ENCODE data around the gene SOWAHC.
A peak's percentile ranks its signal among the peaks of the same experiment; 100 is the strongest.

SOWAHC gene

DNA sequence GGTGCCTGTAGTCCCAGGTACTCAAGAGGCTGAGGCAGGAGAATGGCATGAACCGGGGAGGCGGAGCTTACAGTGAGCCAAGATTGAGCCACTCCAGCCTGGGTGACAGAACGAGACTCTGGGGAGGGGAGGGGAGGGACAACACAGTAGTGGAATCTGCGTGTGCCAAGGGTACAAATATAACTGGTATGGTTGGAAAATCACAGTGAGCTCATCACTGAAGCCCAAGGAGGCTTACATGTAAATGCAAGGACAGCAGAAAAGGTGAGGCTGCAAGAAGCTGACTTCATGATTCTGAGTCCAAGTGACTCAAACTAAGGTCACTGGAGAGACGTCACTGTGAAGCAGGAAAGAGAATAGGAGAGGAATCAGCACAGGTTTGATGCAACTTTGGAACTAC lies 9.6 kb upstream of the SOWAHC start:
- peaks cover 18% of the 10 kb centered on the region for H3K9me3 Mint-ChIP-seq
- no peak overlapping the region for H3K27ac Mint-ChIP-seq
- no peak for DNase-seq
- H3K27me3 Mint-ChIP-seq (ENCODE audit: low read depth, poor library complexity), result no peaks in the 10 kb centered on the region
- H3K4me1 Mint-ChIP-seq, result peaks cover 52% of the 10 kb centered on the region
- TF ChIP-seq, protein P1, sequence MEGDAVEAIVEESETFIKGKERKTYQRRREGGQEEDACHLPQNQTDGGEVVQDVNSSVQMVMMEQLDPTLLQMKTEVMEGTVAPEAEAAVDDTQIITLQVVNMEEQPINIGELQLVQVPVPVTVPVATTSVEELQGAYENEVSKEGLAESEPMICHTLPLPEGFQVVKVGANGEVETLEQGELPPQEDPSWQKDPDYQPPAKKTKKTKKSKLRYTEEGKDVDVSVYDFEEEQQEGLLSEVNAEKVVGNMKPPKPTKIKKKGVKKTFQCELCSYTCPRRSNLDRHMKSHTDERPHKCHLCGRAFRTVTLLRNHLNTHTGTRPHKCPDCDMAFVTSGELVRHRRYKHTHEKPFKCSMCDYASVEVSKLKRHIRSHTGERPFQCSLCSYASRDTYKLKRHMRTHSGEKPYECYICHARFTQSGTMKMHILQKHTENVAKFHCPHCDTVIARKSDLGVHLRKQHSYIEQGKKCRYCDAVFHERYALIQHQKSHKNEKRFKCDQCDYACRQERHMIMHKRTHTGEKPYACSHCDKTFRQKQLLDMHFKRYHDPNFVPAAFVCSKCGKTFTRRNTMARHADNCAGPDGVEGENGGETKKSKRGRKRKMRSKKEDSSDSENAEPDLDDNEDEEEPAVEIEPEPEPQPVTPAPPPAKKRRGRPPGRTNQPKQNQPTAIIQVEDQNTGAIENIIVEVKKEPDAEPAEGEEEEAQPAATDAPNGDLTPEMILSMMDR (IDR thresholded peaks at IDR 0.05), result no peak
- H3K4me3 Mint-ChIP-seq, result no peak overlapping the region
- H3K36me3 Mint-ChIP-seq (ENCODE audit: low read depth), result peaks cover 41% of the 10 kb centered on the region

DNA sequence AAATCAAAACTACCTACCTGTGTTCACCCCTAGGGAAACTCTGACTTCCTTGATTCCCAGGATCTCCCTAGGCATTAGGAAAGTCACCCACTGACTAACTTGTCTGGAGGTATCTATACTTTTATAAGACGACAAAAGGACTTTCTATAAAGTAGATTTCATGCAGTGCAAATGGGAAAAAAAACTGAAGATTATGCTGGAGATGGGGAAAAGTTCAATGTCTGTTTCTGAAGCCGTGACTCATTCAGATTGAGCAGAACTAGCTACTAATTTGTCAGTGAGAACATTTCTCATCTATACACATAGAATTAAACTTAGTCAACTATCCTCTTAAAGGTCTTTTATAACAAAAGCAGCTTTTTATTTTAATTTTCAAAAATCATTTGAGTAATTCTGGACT lies 6.4 kb upstream of the SOWAHC start:
- no peak overlapping the region for H3K4me3 Mint-ChIP-seq
- H3K36me3 Mint-ChIP-seq (ENCODE audit: low read depth), result peaks cover 26% of the 10 kb centered on the region
- peaks cover 48% of the 10 kb centered on the region for H3K4me1 Mint-ChIP-seq
- TF ChIP-seq, protein P1 (IDR thresholded peaks at IDR 0.05), result no peak
- no peak for DNase-seq
- H3K27me3 Mint-ChIP-seq (ENCODE audit: low read depth, poor library complexity), result no peaks in the 10 kb centered on the region
- peaks cover 9% of the 10 kb centered on the region for H3K9me3 Mint-ChIP-seq
- H3K27ac Mint-ChIP-seq, result no peak overlapping the region

DNA sequence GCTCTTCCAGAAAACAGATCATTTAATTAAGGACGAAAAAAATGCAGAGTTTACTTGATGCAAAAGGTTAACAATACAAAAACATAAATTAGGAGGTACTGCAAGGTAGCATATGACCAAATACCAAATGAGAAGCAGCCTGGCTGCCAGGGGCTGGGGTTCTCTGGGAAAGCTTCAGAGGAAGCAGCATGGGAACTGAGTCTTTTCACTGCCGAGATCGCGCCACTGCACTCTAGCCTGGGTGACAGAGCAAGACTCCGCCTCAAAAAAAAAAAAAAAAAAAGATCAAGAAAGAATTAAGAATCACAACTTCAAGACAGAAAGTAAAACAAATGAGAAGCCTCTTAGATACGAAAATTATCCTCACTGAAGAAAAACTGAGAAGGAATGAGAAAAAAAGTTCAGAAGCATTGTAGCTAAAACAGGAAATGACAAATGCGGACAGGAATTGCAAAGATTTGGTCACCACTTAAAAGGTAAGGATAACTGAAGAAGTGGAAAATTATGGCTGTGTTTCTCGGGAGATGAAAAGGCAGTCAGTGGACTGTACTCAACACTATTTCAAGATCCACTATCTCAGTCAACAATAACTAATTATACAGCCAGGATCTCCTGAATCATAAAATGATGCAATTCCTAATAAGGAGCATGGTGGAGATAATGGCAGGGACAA lies 4.7 kb upstream of the SOWAHC start:
- H3K4me3 Mint-ChIP-seq, result peak overlapping the region; percentile 31
- TF ChIP-seq, protein P1 (IDR thresholded peaks at IDR 0.05), result no peak

DNA sequence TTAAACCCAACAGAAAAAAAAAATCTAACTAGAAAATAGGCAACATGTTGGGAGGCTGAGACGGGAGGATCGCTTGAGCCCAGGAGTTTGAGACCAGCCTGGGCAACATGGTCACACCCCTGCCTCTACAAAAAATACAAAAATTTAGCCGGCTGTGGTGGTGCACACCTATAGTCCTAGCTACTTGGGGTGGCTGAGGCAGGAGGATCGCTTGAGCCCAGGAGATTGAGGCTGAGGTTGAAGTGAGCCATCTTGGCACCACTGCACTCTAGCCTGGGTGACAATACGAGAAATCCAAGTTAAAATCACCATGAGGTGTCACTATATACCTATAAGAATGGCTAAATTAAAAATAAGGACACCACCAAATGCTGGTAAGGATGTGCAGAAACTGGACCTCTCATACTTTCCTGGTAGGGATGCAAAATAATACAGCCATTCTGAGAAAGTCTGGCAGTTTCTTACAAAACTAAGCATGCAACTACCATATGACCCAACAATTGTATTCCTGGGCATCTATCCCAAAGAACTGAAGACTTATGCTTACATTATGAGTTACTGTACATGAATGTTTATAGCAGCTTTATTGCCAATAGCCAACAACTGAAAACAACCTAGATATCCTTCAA lies 2.6 kb upstream of the SOWAHC start:
- peaks cover 9% of the 10 kb centered on the region for H3K36me3 Mint-ChIP-seq (ENCODE audit: low read depth)
- peaks cover 65% of the 10 kb centered on the region for H3K4me1 Mint-ChIP-seq
- H3K4me3 Mint-ChIP-seq, result peak overlapping the region; percentile 98
- H3K27ac Mint-ChIP-seq, result peak overlapping the region; percentile 59
- no peaks in the 10 kb centered on the region for H3K9me3 Mint-ChIP-seq
- DNase-seq, result no peak
- TF ChIP-seq, protein P1 (IDR thresholded peaks at IDR 0.05), result no peak
- H3K27me3 Mint-ChIP-seq (ENCODE audit: low read depth, poor library complexity), result peaks cover 17% of the 10 kb centered on the region

More for the DNA sequence above, 4.7 kb upstream of the SOWAHC start:
- peak overlapping the region; percentile 72 for H3K27ac Mint-ChIP-seq
- H3K9me3 Mint-ChIP-seq, result peaks cover 3% of the 10 kb centered on the region
- peaks cover 17% of the 10 kb centered on the region for H3K36me3 Mint-ChIP-seq (ENCODE audit: low read depth)
- H3K27me3 Mint-ChIP-seq (ENCODE audit: low read depth, poor library complexity), result no peaks in the 10 kb centered on the region
- no peak for DNase-seq
- peaks cover 52% of the 10 kb centered on the region for H3K4me1 Mint-ChIP-seq

DNA sequence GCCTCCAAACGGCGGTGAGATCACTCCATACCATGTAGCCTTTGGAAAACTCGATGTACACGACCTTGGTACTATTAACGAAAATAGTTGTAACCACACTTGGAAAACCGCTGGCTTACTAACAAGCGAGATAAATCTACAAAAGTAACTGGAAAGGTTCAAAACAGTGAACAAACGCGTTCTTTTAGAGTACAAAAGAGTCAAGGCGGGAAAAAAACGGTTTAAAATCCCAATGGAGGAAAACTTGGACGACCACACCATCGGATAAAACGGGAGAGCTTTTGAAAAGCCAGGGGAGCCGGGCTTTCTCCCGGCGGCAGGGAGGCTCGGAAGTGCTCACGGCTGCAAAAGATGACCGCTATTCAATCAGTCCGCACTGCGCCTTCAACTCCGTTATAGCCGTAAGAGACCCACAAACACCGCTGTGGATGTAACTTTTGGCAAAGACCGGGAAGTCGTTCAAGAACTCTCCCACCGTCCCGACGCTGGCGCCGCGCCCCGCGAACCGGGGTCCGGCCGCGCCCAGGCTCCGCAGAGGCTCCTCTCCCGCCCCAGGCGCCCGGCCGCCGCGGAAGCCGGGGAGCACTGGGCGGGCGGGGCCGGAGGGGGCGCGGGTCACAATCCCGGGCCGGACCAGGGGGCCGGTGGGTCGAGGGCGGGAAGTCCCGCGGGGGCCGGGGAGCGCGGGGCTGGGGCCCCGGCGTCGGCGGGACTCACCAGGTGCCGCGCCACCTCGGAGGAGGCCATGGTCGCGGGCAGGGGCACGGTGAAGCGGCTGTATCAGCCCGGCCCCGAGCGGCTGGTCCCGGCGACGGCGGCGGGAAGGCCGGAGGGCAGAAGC lies 863 bp upstream of the SOWAHC start:
- H3K9me3 Mint-ChIP-seq, result no peaks in the 10 kb centered on the region
- peak overlapping the region; percentile 99 for H3K27ac Mint-ChIP-seq
- peaks cover 20% of the 10 kb centered on the region for H3K27me3 Mint-ChIP-seq (ENCODE audit: low read depth, poor library complexity)
- peaks cover 9% of the 10 kb centered on the region for H3K36me3 Mint-ChIP-seq (ENCODE audit: low read depth)
- H3K4me1 Mint-ChIP-seq, result peaks cover 65% of the 10 kb centered on the region
- TF ChIP-seq, protein P1 (IDR thresholded peaks at IDR 0.05), result no peak
- DNase-seq, result no peak
- H3K4me3 Mint-ChIP-seq, result peak overlapping the region; percentile 98

All from nephron progenitor cell (in vitro differentiated cells).